Fibroblast of the aortic adventitia (primary cell): Measurements from ENCODE around the gene RARRES2. TPM values are rescaled to one million over a fixed set of nuclear protein-coding genes. Genes with fewer than 3 reads are reported as not detected.
A peak's percentile ranks its signal among the peaks of the same experiment; 100 is the strongest.

Experiments
- DNase-seq: peaks from one replicate; pipeline ENCODE4 v3.0.0-alpha.2; 2010; ENCODE audit warnings: low read depth
- H3K4me3 ChIP-seq: 2 replicates; pipeline ENCODE4 v1.5.1; 2011; ENCODE audit warnings: low read depth, mild to moderate bottlenecking, control low read depth, low read length, moderate library complexity
- total RNA-seq: library from RNA; depleted of rRNA; stranded (reverse); fragments of >200 nt; gene quantifications from 2 replicates; pipeline ENCODE4 v1.2.3, GENCODE V29; 2012; ENCODE audit warnings: low replicate concordance
- TF ChIP-seq, protein P1 (sequence below): IDR thresholded peaks from 2 replicates; pipeline ENCODE4 v1.5.1; 2011; ENCODE audit warnings: mild to moderate bottlenecking, low read length, control low read depth, inconsistent platforms; ENCODE audit not compliant: insufficient read depth

Gene RARRES2
- total RNA-seq, 1 donor, result 1.4 TPM

DNA sequence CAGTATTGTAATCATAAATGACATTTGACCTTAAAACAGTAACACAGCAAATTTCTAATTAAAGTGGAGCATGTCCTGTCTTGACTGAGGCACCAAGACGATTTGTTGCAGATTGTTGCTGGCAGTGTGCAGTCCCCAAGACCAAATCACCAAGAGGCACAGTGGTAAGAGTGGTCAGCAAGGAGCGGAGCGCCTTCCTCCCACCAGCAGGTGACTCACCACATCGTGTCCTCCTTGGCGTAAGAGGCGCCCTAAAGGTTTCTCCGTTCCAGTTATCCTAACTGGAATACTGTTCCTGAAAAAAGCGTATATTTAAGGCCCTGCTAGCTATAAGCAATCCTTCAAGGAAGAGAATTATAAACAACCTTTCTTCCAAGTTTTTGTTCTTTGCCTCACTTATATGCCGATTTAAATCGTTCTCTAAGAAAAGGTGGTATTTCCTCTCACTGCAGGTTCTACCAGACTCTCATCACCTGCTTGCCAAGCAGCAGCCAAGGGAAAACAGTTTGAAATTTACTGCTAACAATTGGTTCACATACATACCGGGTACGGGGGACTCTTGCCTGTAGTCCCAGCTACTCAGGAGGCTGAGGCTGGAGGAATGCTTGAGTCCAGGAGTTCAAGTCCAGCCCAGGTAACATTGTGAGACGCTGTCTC is 16.5 kb upstream of the RARRES2 start:
- no peak overlapping the region for H3K4me3 ChIP-seq
- no peak for DNase-seq
- TF ChIP-seq, protein P1, sequence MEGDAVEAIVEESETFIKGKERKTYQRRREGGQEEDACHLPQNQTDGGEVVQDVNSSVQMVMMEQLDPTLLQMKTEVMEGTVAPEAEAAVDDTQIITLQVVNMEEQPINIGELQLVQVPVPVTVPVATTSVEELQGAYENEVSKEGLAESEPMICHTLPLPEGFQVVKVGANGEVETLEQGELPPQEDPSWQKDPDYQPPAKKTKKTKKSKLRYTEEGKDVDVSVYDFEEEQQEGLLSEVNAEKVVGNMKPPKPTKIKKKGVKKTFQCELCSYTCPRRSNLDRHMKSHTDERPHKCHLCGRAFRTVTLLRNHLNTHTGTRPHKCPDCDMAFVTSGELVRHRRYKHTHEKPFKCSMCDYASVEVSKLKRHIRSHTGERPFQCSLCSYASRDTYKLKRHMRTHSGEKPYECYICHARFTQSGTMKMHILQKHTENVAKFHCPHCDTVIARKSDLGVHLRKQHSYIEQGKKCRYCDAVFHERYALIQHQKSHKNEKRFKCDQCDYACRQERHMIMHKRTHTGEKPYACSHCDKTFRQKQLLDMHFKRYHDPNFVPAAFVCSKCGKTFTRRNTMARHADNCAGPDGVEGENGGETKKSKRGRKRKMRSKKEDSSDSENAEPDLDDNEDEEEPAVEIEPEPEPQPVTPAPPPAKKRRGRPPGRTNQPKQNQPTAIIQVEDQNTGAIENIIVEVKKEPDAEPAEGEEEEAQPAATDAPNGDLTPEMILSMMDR, result no peak

DNA sequence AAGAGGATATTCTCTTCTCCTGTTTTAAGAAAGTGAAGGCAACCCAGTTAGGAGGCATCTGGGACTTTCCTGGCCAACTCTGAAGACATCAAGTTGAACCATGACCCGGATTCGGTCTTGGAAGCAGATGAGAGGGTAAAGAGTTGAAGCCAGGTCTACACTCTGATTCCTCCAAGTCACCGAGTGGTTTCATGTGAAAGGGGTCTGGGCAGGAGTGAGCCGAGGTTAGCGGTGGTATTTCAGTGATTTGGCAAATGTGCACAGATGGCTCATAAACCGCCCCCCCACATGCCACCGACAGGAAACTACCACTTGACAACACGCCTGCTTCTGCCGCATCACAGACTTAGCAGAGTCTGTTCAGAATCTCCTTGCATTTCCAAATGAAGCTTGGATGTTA is 15.8 kb upstream of the RARRES2 start:
- TF ChIP-seq, protein P1, result no peak
- DNase-seq, result no peak
- H3K4me3 ChIP-seq, result no peak overlapping the region

DNA sequence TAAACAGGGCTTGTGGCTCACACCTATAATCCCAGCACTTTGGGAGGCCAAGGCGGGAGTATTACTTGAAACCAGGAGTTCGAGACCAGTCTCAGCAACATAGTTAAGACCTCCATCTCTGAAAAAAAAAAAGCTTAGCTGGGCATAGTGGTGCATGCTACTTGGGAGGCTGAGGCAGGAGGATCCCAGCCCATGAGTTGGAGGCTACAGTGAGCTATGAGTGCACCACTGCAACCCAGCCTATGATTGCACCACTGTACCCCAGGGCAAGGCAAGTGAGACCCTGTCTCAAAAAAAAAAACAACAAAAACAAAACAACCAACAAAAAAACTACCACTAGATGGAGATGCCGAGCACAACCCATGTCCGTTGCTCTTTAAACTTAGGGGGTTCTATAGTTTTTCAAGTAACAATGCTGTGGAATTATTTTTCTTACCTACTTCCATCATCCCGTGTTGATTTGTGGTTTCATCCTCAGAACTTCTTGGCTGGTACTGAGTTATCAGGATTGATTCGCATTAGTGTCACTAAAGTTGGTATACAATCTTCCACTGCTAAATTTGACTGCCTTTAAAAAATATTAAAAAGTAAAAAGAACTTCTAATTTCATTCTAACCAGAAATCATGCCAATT is 15.0 kb upstream of the RARRES2 start:
- peak; percentile 59 for DNase-seq
- TF ChIP-seq, protein P1, result peak; percentile 76

DNA sequence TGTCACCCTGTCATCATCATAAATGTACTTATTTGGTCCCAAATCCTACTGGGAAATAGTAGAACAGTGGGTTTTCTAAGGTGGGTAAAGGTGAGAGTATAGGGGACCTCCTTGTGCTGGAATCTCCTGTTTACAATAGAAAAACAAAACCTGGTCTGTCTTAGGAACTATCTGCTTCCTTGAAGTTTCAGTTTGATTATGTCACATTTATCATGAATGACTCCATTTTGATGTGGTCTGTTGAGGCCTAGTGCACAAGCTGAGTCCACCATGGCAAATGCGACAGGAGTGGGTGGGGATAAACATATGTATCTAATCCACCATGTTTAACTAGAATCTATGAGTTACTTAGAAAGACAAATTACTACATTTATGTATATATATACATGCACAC is 14.2 kb upstream of the RARRES2 start:
- TF ChIP-seq, protein P1, result no peak
- DNase-seq, result no peak
- no peak overlapping the region for H3K4me3 ChIP-seq

More for the DNA sequence above, 15.0 kb upstream of the RARRES2 start:
- no peak overlapping the region for H3K4me3 ChIP-seq

DNA sequence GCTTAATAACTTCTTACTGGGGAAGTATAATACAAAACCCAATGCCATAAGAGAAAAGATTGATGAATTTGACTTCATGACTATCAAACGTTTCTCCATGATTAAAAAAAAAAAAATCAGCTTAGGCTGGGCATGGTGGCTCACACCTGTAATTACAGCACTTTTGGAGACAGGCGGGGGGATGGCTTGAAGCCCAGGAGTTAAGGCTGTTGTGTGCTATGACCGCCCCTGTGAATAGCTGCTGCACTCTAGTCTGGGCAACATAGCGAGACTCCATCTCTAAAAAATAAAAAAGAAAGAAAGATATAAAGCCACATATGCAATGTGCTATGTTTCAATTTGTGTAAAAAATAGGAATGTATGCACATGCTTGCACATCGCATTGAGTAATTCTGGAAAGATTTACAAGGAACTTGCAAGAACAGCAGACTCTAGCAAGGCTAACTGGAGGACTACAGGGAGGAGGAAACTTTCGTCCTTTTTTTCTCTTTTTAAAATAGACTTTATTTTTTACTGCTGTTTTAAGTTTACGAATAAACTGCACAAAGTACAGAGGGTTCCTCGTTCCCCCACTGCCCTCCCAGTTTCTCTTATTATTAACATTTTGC is 10.3 kb upstream of the RARRES2 start:
- TF ChIP-seq, protein P1, result no peak
- H3K4me3 ChIP-seq, result no peak overlapping the region
- no peak for DNase-seq

DNA sequence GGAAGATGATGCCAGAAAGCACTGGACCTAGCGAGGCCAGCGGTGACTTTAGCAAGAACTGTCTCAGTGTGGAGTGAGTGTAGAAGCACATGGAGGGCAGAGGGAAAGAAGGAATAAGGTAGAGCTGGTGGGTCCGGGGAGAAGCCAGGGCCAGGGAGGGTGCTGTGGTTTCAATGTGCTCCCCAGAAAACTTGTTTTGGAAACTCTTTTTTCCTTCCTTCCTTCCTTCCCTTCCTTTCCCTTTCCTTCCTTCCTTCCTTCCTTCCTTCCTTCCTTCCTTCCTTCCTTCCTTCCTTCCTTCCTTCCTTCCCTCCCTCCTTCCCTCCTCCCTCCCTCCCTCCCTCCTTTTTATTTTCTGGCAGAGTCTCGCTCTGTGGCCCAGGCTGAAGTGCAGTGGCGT is 5.5 kb upstream of the RARRES2 start:
- TF ChIP-seq, protein P1, result no peak
- DNase-seq, result no peak

More for the DNA sequence above, 5.5 kb upstream of the RARRES2 start:
- H3K4me3 ChIP-seq, result no peak overlapping the region
